H9 (cell line): ENCODE data around the gene RPL18. TPM values are rescaled to one million over a fixed set of nuclear protein-coding genes. Genes with fewer than 3 reads are reported as not detected.

Experiments used
- DNase-seq: peaks from one replicate; pipeline ENCODE4 v3.0.0-alpha.2; 2017
- H2AFZ ChIP-seq: one replicate; pipeline ENCODE4 v1.6.1; 2013; ENCODE audit warnings: mild to moderate bottlenecking, low read length, control low read depth, moderate library complexity
- H2AK5ac ChIP-seq: 2 replicates; pipeline ENCODE4 v1.6.1; 2013; ENCODE audit warnings: low read length, control low read depth, mixed read lengths; ENCODE audit not compliant: insufficient read length
- H2BK120ac ChIP-seq: one replicate; pipeline ENCODE4 v1.6.1; 2013; ENCODE audit warnings: low read depth, mild to moderate bottlenecking, low read length, control low read depth, inconsistent platforms; ENCODE audit not compliant: poor library complexity, severe bottlenecking
- H2BK12ac ChIP-seq: 2 replicates; pipeline ENCODE4 v1.6.1; 2013; ENCODE audit warnings: low read length, control low read depth, mixed read lengths, low read depth; ENCODE audit not compliant: insufficient read length
- H2BK15ac ChIP-seq: 2 replicates; pipeline ENCODE4 v1.6.1; 2013; ENCODE audit warnings: low read depth, low read length, control low read depth
- H2BK20ac ChIP-seq: one replicate; pipeline ENCODE4 v1.6.1; 2013; ENCODE audit warnings: low read depth, mild to moderate bottlenecking, low read length, control low read depth, inconsistent platforms; ENCODE audit not compliant: poor library complexity, severe bottlenecking
- H2BK5ac ChIP-seq: 2 replicates; pipeline ENCODE4 v1.6.1; 2013; ENCODE audit warnings: low read length, control low read depth, mixed read lengths; ENCODE audit not compliant: insufficient read length
- H3K14ac ChIP-seq: 2 replicates; pipeline ENCODE4 v1.6.1; 2013; ENCODE audit warnings: low read length, control low read depth; ENCODE audit not compliant: insufficient read depth
- H3K18ac ChIP-seq: 2 replicates; pipeline ENCODE4 v1.6.1; 2013; ENCODE audit warnings: low read depth, mild to moderate bottlenecking, mixed read lengths, low read length, control low read depth; ENCODE audit not compliant: insufficient read length
- H3K23ac ChIP-seq: 2 replicates; pipeline ENCODE4 v1.6.1; 2013; ENCODE audit warnings: low read length, control low read depth, mixed read lengths, low read depth; ENCODE audit not compliant: insufficient read length
- H3K23me2 ChIP-seq: 2 replicates; pipeline ENCODE4 v1.6.1; 2013; ENCODE audit warnings: low read depth, mild to moderate bottlenecking, mixed read lengths, low read length, control low read depth; ENCODE audit not compliant: insufficient read length, poor library complexity, severe bottlenecking
- H3K27ac ChIP-seq: 2 replicates; pipeline ENCODE4 v1.5.1; 2013; ENCODE audit warnings: low read length, control low read depth, mixed read lengths, low read depth; ENCODE audit not compliant: insufficient read length
- H3K27me3 ChIP-seq: 2 replicates; pipeline ENCODE4 v1.6.1; 2013; ENCODE audit warnings: low read length, control low read depth, inconsistent platforms; ENCODE audit not compliant: insufficient read depth
- H3K4ac ChIP-seq: 2 replicates; pipeline ENCODE4 v1.6.1; 2013; ENCODE audit warnings: low read depth, mild to moderate bottlenecking, control low read depth, inconsistent platforms, low read length, moderate library complexity
- H3K4me1 ChIP-seq: 2 replicates; pipeline ENCODE4 v1.6.1; 2013; ENCODE audit warnings: low read length, control low read depth, inconsistent platforms; ENCODE audit not compliant: insufficient read depth
- H3K4me2 ChIP-seq: 2 replicates; pipeline ENCODE4 v1.6.1; 2013; ENCODE audit warnings: low read length, control low read depth, mixed read lengths; ENCODE audit not compliant: insufficient read length, insufficient read depth
- H3K56ac ChIP-seq: 2 replicates; pipeline ENCODE4 v1.6.1; 2013; ENCODE audit warnings: low read depth, mild to moderate bottlenecking, mixed read lengths, low read length, control low read depth; ENCODE audit not compliant: insufficient read length
- H3K79me1 ChIP-seq: 2 replicates; pipeline ENCODE4 v1.6.1; 2013; ENCODE audit warnings: low read depth, mild to moderate bottlenecking, moderate library complexity, low read length, control low read depth, inconsistent platforms; ENCODE audit not compliant: insufficient read depth, poor library complexity, severe bottlenecking
- H3K79me2 ChIP-seq: 2 replicates; pipeline ENCODE4 v1.6.1; 2013; ENCODE audit warnings: low read length, control low read depth, inconsistent platforms; ENCODE audit not compliant: insufficient read depth
- H3K9ac ChIP-seq: 2 replicates; pipeline ENCODE4 v1.6.1; 2013; ENCODE audit warnings: low read length, control low read depth, mixed read lengths; ENCODE audit not compliant: insufficient read length; ENCODE audit errors: extremely low read depth
- H3K9me3 ChIP-seq: one replicate; pipeline ENCODE4 v1.6.1; 2013; ENCODE audit warnings: low read depth, low read length, inconsistent platforms; ENCODE audit not compliant: control insufficient read depth
- H3T11ph ChIP-seq: one replicate; pipeline ENCODE4 v1.6.1; 2013; ENCODE audit warnings: mild to moderate bottlenecking, low read length, control low read depth, inconsistent platforms
- H4K20me1 ChIP-seq: one replicate; pipeline ENCODE4 v1.6.1; 2013; ENCODE audit not compliant: control insufficient read depth, insufficient read length, insufficient read depth
- H4K5ac ChIP-seq: 2 replicates; pipeline ENCODE4 v1.6.1; 2013; ENCODE audit warnings: low read depth, mild to moderate bottlenecking, mixed read lengths, low read length, control low read depth; ENCODE audit not compliant: insufficient read length
- H4K8ac ChIP-seq: replicated peaks from 2 replicates; pipeline ENCODE4 v1.6.1; 2013; ENCODE audit warnings: low read length, control low read depth, mixed read lengths, low read depth; ENCODE audit not compliant: insufficient read length
- H4K91ac ChIP-seq: 2 replicates; pipeline ENCODE4 v1.6.1; 2013; ENCODE audit warnings: low read depth, mild to moderate bottlenecking, moderate library complexity, mixed read lengths, low read length, control low read depth; ENCODE audit not compliant: insufficient read length
- H3K27ac Mint-ChIP-seq, 3 experiments: 2 replicates in 2 of 3; 3 replicates in 1 of 3; pipeline ENCODE4 v1.8.0; 2020 to 2021; ENCODE audit warnings: mixed read lengths in 3 of 3, mild to moderate bottlenecking in 1 of 3, moderate library complexity in 1 of 3
- H3K27me3 Mint-ChIP-seq: 2 replicates; pipeline ENCODE4 v1.8.0; 2021; ENCODE audit warnings: low read depth, mild to moderate bottlenecking, moderate library complexity, mixed read lengths
- H3K36me3 Mint-ChIP-seq, 3 experiments: 2 replicates in 2 of 3; 3 replicates in 1 of 3; pipeline ENCODE4 v1.8.0; 2020 to 2021; ENCODE audit warnings: low read depth in 3 of 3, mixed read lengths in 3 of 3; ENCODE audit not compliant: insufficient read depth in 1 of 3
- H3K4me1 Mint-ChIP-seq, 2 experiments: 2 replicates each; pipeline ENCODE4 v1.8.0; 2020; ENCODE audit warnings: mixed read lengths in 2 of 2
- H3K4me3 Mint-ChIP-seq, 2 experiments: 2 replicates in 1 of 2; 3 replicates in 1 of 2; pipeline ENCODE4 v1.8.0; 2020 to 2021; ENCODE audit warnings: mild to moderate bottlenecking in 2 of 2, mixed read lengths in 2 of 2, moderate library complexity in 1 of 2
- H3K9me3 Mint-ChIP-seq, 2 experiments: 2 replicates in 1 of 2; 3 replicates in 1 of 2; pipeline ENCODE4 v1.8.0; 2020; ENCODE audit warnings: mild to moderate bottlenecking in 2 of 2, mixed read lengths in 2 of 2, moderate library complexity in 1 of 2
- CTCF ChIP-seq: fragments of 200-600 bp; sonication (generic); conservative IDR thresholded peaks from 3 replicates; pipeline ENCODE4 v1.8.0; 2021; ENCODE audit warnings: antibody characterized with exemption, mild to moderate bottlenecking
- WGBS: extraction: QIAGEN DNeasy Blood & Tissue Kit; methylation state at CpG from one replicate; pipeline ENCODE4 v1.1.7; 2013; ENCODE audit warnings: missing lambda C conversion rate, low lambda C conversion rate, mixed read lengths; ENCODE audit not compliant: insufficient read length; ENCODE audit errors: extremely low coverage; 5-methylcytosine and 5-hydroxymethylcytosine counted together
- total RNA-seq: library from RNA; stranded (reverse); gene quantifications from 2 replicates; pipeline ENCODE4 v1.2.1, GENCODE V29; 2021

RPL18 gene
- total RNA-seq, 1 experiment from 2014 or later = 1,855 TPM

GRCh38 chr19:48600679-48601417, 18.1 kb downstream of the RPL18 start:
- Histone ChIP-seq H3K56ac (no peak overlapping the region), H3K23me2 (no peaks in the 10 kb centered on the region), H3K4ac (no peak overlapping the region), H3K4me2 (no peak overlapping the region), H2AK5ac (no peak overlapping the region), H3K14ac (no peak overlapping the region), H2BK5ac (no peak overlapping the region), H2BK20ac (no peak overlapping the region), H4K8ac (no peak overlapping the region), H4K5ac (no peak overlapping the region), H2BK120ac (no peak overlapping the region), H3K9ac (no peak overlapping the region), H3K23ac (no peak overlapping the region), H2BK12ac (no peak overlapping the region), H3T11ph (no peak overlapping the region), H3K4me1 (no peaks in the 10 kb centered on the region), H3K18ac (no peak overlapping the region), H4K20me1 (no peaks in the 10 kb centered on the region), H3K9me3 (no peaks in the 10 kb centered on the region), H4K91ac (no peak overlapping the region), H3K27ac (no peak overlapping the region), H3K27me3 (no peaks in the 10 kb centered on the region), H2AFZ (no peak overlapping the region), H3K79me1 (no peaks in the 10 kb centered on the region), H2BK15ac (no peak overlapping the region), H3K79me2 (no peaks in the 10 kb centered on the region)
- peaks cover 1% of the 10 kb centered on the region for H3K27me3 Mint-ChIP-seq
- DNase-seq = no peak
- H3K27ac Mint-ChIP-seq = no peak overlapping the region
- H3K36me3 Mint-ChIP-seq = no peaks in the 10 kb centered on the region; a peak in 1 of 7 replicates
- WGBS = no CpG with 5 or more reads among the region's 21 CpGs
- no peak for TF ChIP-seq CTCF
- H3K9me3 Mint-ChIP-seq = no peaks in the 10 kb centered on the region
- peaks cover 0 to 3% of the 10 kb centered on the region in 2 experiments; a peak in 1 of 4 replicates for H3K4me1 Mint-ChIP-seq
- no peak overlapping the region for H3K4me3 Mint-ChIP-seq
